HCT116 (cell line): ENCODE data around the gene TPR. TPM values are rescaled to one million over a fixed set of nuclear protein-coding genes. Genes with fewer than 3 reads are reported as not detected.

Experiments
- ATAC-seq: fragments of 200-7000 bp; cut with Tn5 transposase; 2 replicates; pipeline ENCODE4 v1.9.1; 2020; ENCODE audit warnings: mild to moderate bottlenecking, moderate library complexity
- BruUV-seq: library from RNA; stranded (reverse); fragments of 400-500 nt; replicated peaks from 2 replicates; lab custom pipeline; 2021; lab: Mats Ljungman, UMichigan
- CTCF ChIA-PET: fragments of 300-600 bp; sonication (Branson Sonifier 250); formaldehyde crosslinking; loops from one replicate; lab custom pipeline; 2021; ENCODE audit warnings: antibody characterized with exemption; lab: Charles Lee
- POLR2A ChIA-PET: fragments of 300-600, 350-600 bp; sonication (Branson Sonifier 250); formaldehyde crosslinking; loops from one replicate; lab custom pipeline; 2021; ENCODE audit warnings: antibody characterized with exemption; lab: Charles Lee
- RAD21 ChIA-PET, 2 experiments: fragments of 300-600 bp; sonication (Branson Sonifier 250); formaldehyde crosslinking; loops; one replicate each; lab custom pipeline; 2023; ENCODE audit warnings: low total read pairs in 2 of 2; ENCODE audit not compliant: uncharacterized antibody in 2 of 2, unreplicated experiment in 2 of 2, low non-redundant PET in 1 of 2; lab: Charles Lee
- DNase-seq: peaks from one replicate; pipeline ENCODE4 v3.0.0-alpha.2; 2010; ENCODE audit warnings: low read depth, low spot score
- H2AFZ ChIP-seq: fragments of 200-600 bp; shearing (Covaris generic), sonication (generic); 2 replicates; pipeline ENCODE4 v1.6.1; 2017; ENCODE audit warnings: low read depth, mixed run types, mixed read lengths, antibody characterized with exemption, low read length; ENCODE audit not compliant: poor library complexity, severe bottlenecking
- H3K27ac ChIP-seq: 2 replicates; pipeline ENCODE4 v1.5.1; 2012; ENCODE audit warnings: low read depth, low read length
- H3K27me3 ChIP-seq: fragments of 200-600 bp; sonication (generic); 2 replicates; pipeline ENCODE4 v1.6.1; 2016; ENCODE audit warnings: mixed run types, low read length, mixed read lengths; ENCODE audit not compliant: insufficient read depth
- H3K36me3 ChIP-seq, 2 experiments: fragments of 200-500 bp in 1 of 2; fragments of 200-600 bp in 1 of 2; sonication (Bioruptor generic) in 1 of 2; sonication (generic) in 1 of 2; 2 replicates each; pipeline versions ENCODE4 v1.5.1 to v1.6.1; 2014 to 2016; ENCODE audit warnings: low read length in 2 of 2, inconsistent platforms in 1 of 2, mixed read lengths in 1 of 2, mixed run types in 1 of 2; ENCODE audit not compliant: insufficient read depth in 2 of 2, control insufficient read depth in 1 of 2
- H3K4me1 ChIP-seq, 2 experiments: fragments of 200-600 bp in 1 of 2; sonication (generic) in 1 of 2; 2 replicates each; pipeline versions ENCODE4 v1.5.1 to v1.6.1; 2012 to 2017; ENCODE audit warnings: low read length in 2 of 2, inconsistent platforms in 1 of 2, mild to moderate bottlenecking in 1 of 2, mixed read lengths in 1 of 2, mixed run types in 1 of 2, moderate library complexity in 1 of 2; ENCODE audit not compliant: insufficient read depth in 2 of 2, control insufficient read depth in 1 of 2
- H3K4me2 ChIP-seq: fragments of 200-600 bp; sonication (generic); 2 replicates; pipeline ENCODE4 v1.6.1; 2017; ENCODE audit warnings: mixed run types, low read length, mixed read lengths
- H3K4me3 ChIP-seq, 2 experiments: fragments of 200-600 bp in 1 of 2; sonication (generic) in 1 of 2; replicated peaks in 1 of 2; 2 replicates each; pipeline ENCODE4 v1.5.1; 2011 to 2016; ENCODE audit warnings: low read length in 2 of 2, control low read depth in 1 of 2, low read depth in 1 of 2, mild to moderate bottlenecking in 1 of 2, mixed read lengths in 1 of 2, mixed run types in 1 of 2
- H3K79me2 ChIP-seq: fragments of 200-600 bp; sonication (generic); 2 replicates; pipeline ENCODE4 v1.6.1; 2017; ENCODE audit warnings: mild to moderate bottlenecking, mixed run types, low read length, moderate library complexity, mixed read lengths; ENCODE audit not compliant: insufficient read depth
- H3K9ac ChIP-seq: fragments of 200-600 bp; sonication (generic); 2 replicates; pipeline ENCODE4 v1.6.1; 2016; ENCODE audit warnings: low read length, mixed read lengths
- H3K9me2 ChIP-seq: fragments of 200-600 bp; sonication (generic), shearing (Covaris generic); 2 replicates; pipeline ENCODE4 v1.6.1; 2017; ENCODE audit warnings: mixed run types, mild to moderate bottlenecking, moderate library complexity; ENCODE audit not compliant: insufficient read depth
- H3K9me3 ChIP-seq, 2 experiments: fragments of 200-500 bp in 1 of 2; fragments of 200-600 bp in 1 of 2; sonication (Bioruptor generic) in 1 of 2; sonication (generic) in 1 of 2; 2 replicates each; pipeline ENCODE4 v1.6.1; 2014 to 2017; ENCODE audit warnings: low read length in 2 of 2, mixed read lengths in 2 of 2, inconsistent platforms in 1 of 2, low read depth in 1 of 2, mild to moderate bottlenecking in 1 of 2, mixed run types in 1 of 2, moderate library complexity in 1 of 2; ENCODE audit not compliant: control insufficient read depth in 1 of 2, insufficient read depth in 1 of 2
- H4K20me1 ChIP-seq: fragments of 200-600 bp; sonication (generic), shearing (Covaris generic); 2 replicates; pipeline ENCODE4 v1.6.1; 2017; ENCODE audit warnings: mixed run types, mild to moderate bottlenecking, moderate library complexity; ENCODE audit not compliant: insufficient read depth
- EGR1 ChIP-seq: IDR thresholded peaks from 2 replicates; pipeline ENCODE4 v1.6.1; 2012; ENCODE audit warnings: low read depth
- EZH2 ChIP-seq: fragments of 200-600 bp; sonication (generic); IDR thresholded peaks from 2 replicates; pipeline ENCODE4 v1.6.1; 2017; ENCODE audit warnings: antibody characterized with exemption, mixed run types
- EZH2phosphoT487 ChIP-seq: fragments of 200-600 bp; IDR thresholded peaks from 2 replicates; pipeline ENCODE4 v1.6.1; 2018; ENCODE audit warnings: antibody characterized with exemption, borderline replicate concordance
- RAD21 ChIP-seq: IDR thresholded peaks from 2 replicates; pipeline ENCODE4 v1.6.1; 2012; ENCODE audit warnings: low read depth, mild to moderate bottlenecking
- TCF7L2 ChIP-seq: IDR thresholded peaks from 2 replicates; pipeline ENCODE4 v1.7.0; 2011; ENCODE audit warnings: borderline replicate concordance, inconsistent platforms; ENCODE audit not compliant: insufficient read depth, insufficient read length; ENCODE audit errors: extremely low read depth
- YY1 ChIP-seq: IDR thresholded peaks from 2 replicates; pipeline ENCODE4 v1.6.1; 2011; ENCODE audit warnings: low read length, low read depth, moderate library complexity, mild to moderate bottlenecking; ENCODE audit not compliant: insufficient replicate concordance; ENCODE audit errors: extremely low read depth
- ZFX ChIP-seq: fragments of 450-650 bp; IDR thresholded peaks from 2 replicates; pipeline ENCODE4 v1.6.1; 2017
- ZNF274 ChIP-seq: fragments of 200-500 bp; sonication (Bioruptor generic); IDR thresholded peaks from 2 replicates; pipeline ENCODE4 v1.6.1; 2014; ENCODE audit warnings: mild to moderate bottlenecking, low read depth, low read length, inconsistent platforms
- intact Hi-C: fragments of 100-400 bp; cut with micrococcal nuclease; formaldehyde crosslinking; loops from 2 replicates; pipeline ENCODE4 v1.10.0; 2022
- total RNA-seq: library from RNA; stranded (reverse); gene quantifications from one replicate; pipeline ENCODE4 v1.2.1, GENCODE V29; 2021; ENCODE audit not compliant: unreplicated experiment
- TF ChIP-seq, protein P1 (sequence below), 3 experiments: fragments of 200-600 bp in 1 of 3; sonication (generic) in 1 of 3; IDR thresholded peaks in 2 of 3; conservative IDR thresholded peaks in 1 of 3; 2 replicates each; pipeline ENCODE4 v1.5.1; 2012 to 2017; ENCODE audit warnings: low read depth in 2 of 3, low read length in 2 of 3, antibody characterized with exemption in 1 of 3, borderline replicate concordance in 1 of 3, control low read depth in 1 of 3, mild to moderate bottlenecking in 1 of 3, mixed read lengths in 1 of 3, mixed run types in 1 of 3, moderate library complexity in 1 of 3; ENCODE audit not compliant: insufficient read depth in 1 of 3
- TF ChIP-seq, protein P2 (sequence below): IDR thresholded peaks from 2 replicates; pipeline ENCODE4 v1.6.1; 2011; ENCODE audit warnings: mild to moderate bottlenecking, low read length, moderate library complexity; ENCODE audit not compliant: insufficient replicate concordance; ENCODE audit errors: extremely low read depth
- TF ChIP-seq, protein P3 (sequence below): IDR thresholded peaks from 2 replicates; pipeline ENCODE4 v1.6.1; 2012

The TPR gene
- total RNA-seq, 1 experiment from 2014 or later = 131 TPM

DNA sequence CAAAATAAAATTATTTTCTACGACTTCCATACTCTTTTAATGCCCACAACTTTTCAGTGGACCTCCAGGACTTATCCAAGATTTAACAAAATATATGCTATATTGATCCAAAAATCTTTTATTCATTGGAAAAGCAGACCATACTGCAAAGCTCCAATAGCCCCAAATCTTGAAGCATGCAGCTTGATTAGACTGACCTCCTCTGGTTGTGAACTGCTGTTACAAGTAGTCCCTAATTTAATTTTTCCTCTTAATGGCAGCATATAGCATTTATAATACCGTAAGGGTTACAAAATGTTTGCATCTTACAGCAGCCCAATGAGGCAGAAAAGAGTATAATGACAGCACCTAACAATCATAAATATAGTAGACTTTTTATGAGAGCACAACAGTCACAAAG is 49.8 kb downstream of the TPR start:
- Histone ChIP-seq H3K36me3 (peaks cover 62 to 81% of the 10 kb centered on the region in 2 experiments), H3K79me2 (peaks cover 8% of the 10 kb centered on the region; the same call in 1 of the 2 replicates), H2AFZ (no peak overlapping the region), H3K4me1 (no peaks in the 10 kb centered on the region), H3K9me2 (no peaks in the 10 kb centered on the region), H3K9ac (no peak overlapping the region), H3K27me3 (no peaks in the 10 kb centered on the region), H3K9me3 (no peaks in the 10 kb centered on the region), H3K27ac (no peak overlapping the region), H3K4me2 (no peak overlapping the region), H4K20me1 (no peaks in the 10 kb centered on the region)
- ATAC-seq (peak; percentile 73), DNase-seq (peak; percentile 2)
- CTCF ChIA-PET = interaction anchor here (0.8 to 1.2 kb wide), 2 partner anchors 9 to 37 kb away, joined by 4 to 6 read pairs; no protein-coding TSS in a partner anchor
- intact Hi-C loops = loop anchor here (5.0 kb wide), 1 partner anchor 37 kb away; no protein-coding TSS in a partner anchor
- POLR2A ChIA-PET = no interaction called here
- TF ChIP-seq TCF7L2 (no peak), RAD21 (peak; percentile 42; the same call in 1 of the 2 replicates), ZNF274 (no peak)
- TF ChIP-seq, protein P1, sequence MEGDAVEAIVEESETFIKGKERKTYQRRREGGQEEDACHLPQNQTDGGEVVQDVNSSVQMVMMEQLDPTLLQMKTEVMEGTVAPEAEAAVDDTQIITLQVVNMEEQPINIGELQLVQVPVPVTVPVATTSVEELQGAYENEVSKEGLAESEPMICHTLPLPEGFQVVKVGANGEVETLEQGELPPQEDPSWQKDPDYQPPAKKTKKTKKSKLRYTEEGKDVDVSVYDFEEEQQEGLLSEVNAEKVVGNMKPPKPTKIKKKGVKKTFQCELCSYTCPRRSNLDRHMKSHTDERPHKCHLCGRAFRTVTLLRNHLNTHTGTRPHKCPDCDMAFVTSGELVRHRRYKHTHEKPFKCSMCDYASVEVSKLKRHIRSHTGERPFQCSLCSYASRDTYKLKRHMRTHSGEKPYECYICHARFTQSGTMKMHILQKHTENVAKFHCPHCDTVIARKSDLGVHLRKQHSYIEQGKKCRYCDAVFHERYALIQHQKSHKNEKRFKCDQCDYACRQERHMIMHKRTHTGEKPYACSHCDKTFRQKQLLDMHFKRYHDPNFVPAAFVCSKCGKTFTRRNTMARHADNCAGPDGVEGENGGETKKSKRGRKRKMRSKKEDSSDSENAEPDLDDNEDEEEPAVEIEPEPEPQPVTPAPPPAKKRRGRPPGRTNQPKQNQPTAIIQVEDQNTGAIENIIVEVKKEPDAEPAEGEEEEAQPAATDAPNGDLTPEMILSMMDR (IDR thresholded peaks at IDR 0.05 in 2 of 3, conservative IDR thresholded peaks at IDR 0.05 in 1 of 3; ENCODE audit: borderline replicate concordance in 1 of 3, insufficient read depth in 1 of 3, low read depth in 2 of 3, low read length in 2 of 3) = peak; percentile 24 to 57 (median 43); a peak in 4 of 6 replicates
- TF ChIP-seq, all 23 proteins: peak for 2
- H3K4me3 ChIP-seq = no peak overlapping the region
- RAD21 ChIA-PET = interaction anchor here in 1 of 2 experiments (0.7 kb wide), 1 partner anchor 604 kb away, joined by 3 read pairs; no protein-coding TSS in a partner anchor
- BruUV-seq = no TSS peak

DNA sequence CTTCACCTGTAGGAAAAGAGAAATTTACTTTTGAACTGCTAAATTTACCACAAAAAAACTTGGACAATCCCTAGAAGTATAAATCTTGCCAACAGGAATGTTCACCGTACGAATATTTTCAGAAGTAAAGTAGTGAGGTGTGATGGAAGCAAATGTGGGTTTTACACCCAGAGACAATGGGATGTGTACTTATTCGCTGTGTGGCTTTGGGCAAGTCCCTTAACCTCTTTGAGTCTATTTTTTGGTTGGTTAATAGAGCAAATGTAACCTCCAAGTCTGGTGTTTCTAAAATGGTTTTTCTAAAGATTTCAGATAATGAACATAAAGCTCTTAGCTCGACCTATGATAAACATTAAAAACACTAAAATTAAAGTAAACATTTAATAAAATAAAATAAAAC is 51.2 kb downstream of the TPR start:
- Histone ChIP-seq H3K27ac (no peak overlapping the region), H4K20me1 (no peaks in the 10 kb centered on the region), H3K27me3 (no peaks in the 10 kb centered on the region), H3K36me3 (peaks cover 57 to 77% of the 10 kb centered on the region in 2 experiments), H3K4me1 (no peaks in the 10 kb centered on the region), H2AFZ (no peak overlapping the region), H3K79me2 (peaks cover 10% of the 10 kb centered on the region; the same call in 1 of the 2 replicates), H3K4me3 (no peak overlapping the region), H3K9me3 (no peaks in the 10 kb centered on the region), H3K9me2 (no peaks in the 10 kb centered on the region), H3K4me2 (no peak overlapping the region), H3K9ac (no peak overlapping the region)
- ATAC-seq (no peak), DNase-seq (no peak)
- BruUV-seq = no TSS peak
- intact Hi-C loops = no loop called here
- CTCF ChIA-PET = no interaction called here
- POLR2A ChIA-PET = no interaction called here
- RAD21 ChIA-PET = no interaction called here
- no peak for TF ChIP-seq EZH2
- no peak for TF ChIP-seq EGR1
- TF ChIP-seq, protein P2, sequence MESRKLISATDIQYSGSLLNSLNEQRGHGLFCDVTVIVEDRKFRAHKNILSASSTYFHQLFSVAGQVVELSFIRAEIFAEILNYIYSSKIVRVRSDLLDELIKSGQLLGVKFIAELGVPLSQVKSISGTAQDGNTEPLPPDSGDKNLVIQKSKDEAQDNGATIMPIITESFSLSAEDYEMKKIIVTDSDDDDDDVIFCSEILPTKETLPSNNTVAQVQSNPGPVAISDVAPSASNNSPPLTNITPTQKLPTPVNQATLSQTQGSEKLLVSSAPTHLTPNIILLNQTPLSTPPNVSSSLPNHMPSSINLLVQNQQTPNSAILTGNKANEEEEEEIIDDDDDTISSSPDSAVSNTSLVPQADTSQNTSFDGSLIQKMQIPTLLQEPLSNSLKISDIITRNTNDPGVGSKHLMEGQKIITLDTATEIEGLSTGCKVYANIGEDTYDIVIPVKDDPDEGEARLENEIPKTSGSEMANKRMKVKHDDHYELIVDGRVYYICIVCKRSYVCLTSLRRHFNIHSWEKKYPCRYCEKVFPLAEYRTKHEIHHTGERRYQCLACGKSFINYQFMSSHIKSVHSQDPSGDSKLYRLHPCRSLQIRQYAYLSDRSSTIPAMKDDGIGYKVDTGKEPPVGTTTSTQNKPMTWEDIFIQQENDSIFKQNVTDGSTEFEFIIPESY = no peak
- TF ChIP-seq YY1 = no peak
- TF ChIP-seq, protein P3, sequence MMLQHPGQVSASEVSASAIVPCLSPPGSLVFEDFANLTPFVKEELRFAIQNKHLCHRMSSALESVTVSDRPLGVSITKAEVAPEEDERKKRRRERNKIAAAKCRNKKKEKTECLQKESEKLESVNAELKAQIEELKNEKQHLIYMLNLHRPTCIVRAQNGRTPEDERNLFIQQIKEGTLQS = no peak
- TF ChIP-seq ZFX = no peak
- TF ChIP-seq, protein P1 (IDR thresholded peaks at IDR 0.05 in 2 of 3, conservative IDR thresholded peaks at IDR 0.05 in 1 of 3; ENCODE audit: borderline replicate concordance in 1 of 3, insufficient read depth in 1 of 3, low read depth in 2 of 3, low read length in 2 of 3) = no peak
- TF ChIP-seq EZH2phosphoT487 = no peak
